Left lung (tissue), 10 donors: ENCODE measurements around the gene SCMH1. TPM values are rescaled to one million over a fixed set of nuclear protein-coding genes. Genes with fewer than 3 reads are reported as not detected.

Experiments
- ATAC-seq: fragments of 200-7000 bp; cut with Tn5 transposase; one replicate; pipeline ENCODE4 v1.9.1; 2020; ENCODE audit warnings: moderate library complexity
- DNase-seq, 4 donors: peaks; one replicate each; pipeline ENCODE4 v3.0.0-alpha.2; 2013 to 2020
- H3K27ac ChIP-seq, 2 donors: fragments of 200-600 bp; sonication (generic) in 1 of 2; one replicate each; pipeline versions ENCODE4 v1.5.0 to v1.8.0; 2020 to 2021
- H3K27me3 ChIP-seq, 2 donors: fragments of 200-600 bp; sonication (generic) in 1 of 2; one replicate each; pipeline versions ENCODE4 v1.5.0 to v1.8.0; 2020 to 2021
- H3K36me3 ChIP-seq, 2 donors: fragments of 200-600 bp; sonication (generic) in 1 of 2; one replicate each; pipeline versions ENCODE4 v1.5.0 to v1.8.0; 2020 to 2021
- H3K4me1 ChIP-seq, 2 donors: fragments of 200-600 bp; one replicate each; pipeline ENCODE4 v1.8.0; 2021
- H3K4me3 ChIP-seq, 2 donors: fragments of 200-600 bp; sonication (generic) in 1 of 2; one replicate each; pipeline versions ENCODE4 v1.5.0 to v1.8.0; 2020 to 2021; ENCODE audit warnings: mild to moderate bottlenecking in 1 of 2
- H3K9me3 ChIP-seq, 2 donors: fragments of 200-600 bp; sonication (generic) in 1 of 2; one replicate each; pipeline versions ENCODE4 v1.5.0 to v1.8.0; 2020 to 2021
- intact Hi-C, 2 donors: fragments of 100-400 bp; cut with DNase I; formaldehyde crosslinking; loops; one replicate each; pipeline versions ENCODE4 v1.11.2 to v1.14.2; 2022
- polyA plus RNA-seq, 6 donors: library from polyadenylated mRNA; unstranded; fragments of 120-200 nt; gene quantifications; one replicate each; pipeline ENCODE4 v1.2.1, GENCODE V29; 2013; ENCODE audit not compliant: insufficient read length in 6 of 6
- total RNA-seq, 2 donors: library from RNA; stranded (reverse); fragmentation: NEBNext Ultra II Directional; extraction: Animal tissue kit (Norgen Biotek cat#: 25700); gene quantifications; one replicate each; pipeline ENCODE4 v1.2.1, GENCODE V29; 2021
- TF ChIP-seq, protein P1 (sequence below), 2 donors: fragments of 200-600 bp; sonication (generic) in 1 of 2; IDR thresholded peaks; one replicate each; pipeline versions ENCODE4 v1.5.0 to v1.8.0; 2021; ENCODE audit warnings: antibody characterized with exemption in 2 of 2
- donor health status: DM: no; HTN: yes; CAD: no.
- donor health status: DM: no; HTN: no; CAD: no.

SCMH1 gene
- total and polyA plus RNA-seq, 8 donors = 27.8 to 56.1 (median 44.3) TPM

DNA sequence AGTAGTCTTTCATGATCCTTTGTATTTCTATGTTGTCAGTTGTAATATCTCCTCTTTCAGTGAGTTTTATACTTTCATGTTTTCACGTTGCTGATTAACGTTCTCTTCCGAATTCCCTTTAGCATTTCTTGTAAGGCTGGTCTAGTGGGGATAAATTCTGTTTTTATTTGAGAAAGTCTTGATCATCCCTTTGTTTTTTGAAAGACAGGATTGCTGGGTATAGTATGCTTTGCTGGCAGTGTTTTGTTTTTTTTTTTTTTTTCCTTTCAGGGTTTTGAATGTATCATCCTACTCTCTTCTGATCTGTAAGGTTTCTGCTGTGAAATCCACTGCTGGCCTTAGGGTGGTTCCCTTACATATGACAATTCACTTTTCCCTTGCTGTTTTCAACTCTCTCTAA, 74.4 kb downstream of the SCMH1 start:
- no peak for ATAC-seq
- H3K27me3 ChIP-seq = no peaks in the 10 kb centered on the region
- H3K4me3 ChIP-seq = no peak overlapping the region
- peaks cover 0 to 19% of the 10 kb centered on the region in 2 donors for H3K9me3 ChIP-seq
- no peaks in the 10 kb centered on the region for H3K4me1 ChIP-seq
- no peak overlapping the region for H3K27ac ChIP-seq
- intact Hi-C loops = no loop called here
- peaks cover 0 to 7% of the 10 kb centered on the region in 2 donors for H3K36me3 ChIP-seq
- DNase-seq = no peak
- TF ChIP-seq, protein P1, sequence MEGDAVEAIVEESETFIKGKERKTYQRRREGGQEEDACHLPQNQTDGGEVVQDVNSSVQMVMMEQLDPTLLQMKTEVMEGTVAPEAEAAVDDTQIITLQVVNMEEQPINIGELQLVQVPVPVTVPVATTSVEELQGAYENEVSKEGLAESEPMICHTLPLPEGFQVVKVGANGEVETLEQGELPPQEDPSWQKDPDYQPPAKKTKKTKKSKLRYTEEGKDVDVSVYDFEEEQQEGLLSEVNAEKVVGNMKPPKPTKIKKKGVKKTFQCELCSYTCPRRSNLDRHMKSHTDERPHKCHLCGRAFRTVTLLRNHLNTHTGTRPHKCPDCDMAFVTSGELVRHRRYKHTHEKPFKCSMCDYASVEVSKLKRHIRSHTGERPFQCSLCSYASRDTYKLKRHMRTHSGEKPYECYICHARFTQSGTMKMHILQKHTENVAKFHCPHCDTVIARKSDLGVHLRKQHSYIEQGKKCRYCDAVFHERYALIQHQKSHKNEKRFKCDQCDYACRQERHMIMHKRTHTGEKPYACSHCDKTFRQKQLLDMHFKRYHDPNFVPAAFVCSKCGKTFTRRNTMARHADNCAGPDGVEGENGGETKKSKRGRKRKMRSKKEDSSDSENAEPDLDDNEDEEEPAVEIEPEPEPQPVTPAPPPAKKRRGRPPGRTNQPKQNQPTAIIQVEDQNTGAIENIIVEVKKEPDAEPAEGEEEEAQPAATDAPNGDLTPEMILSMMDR (IDR thresholded peaks at IDR 0.05) = no peak

DNA sequence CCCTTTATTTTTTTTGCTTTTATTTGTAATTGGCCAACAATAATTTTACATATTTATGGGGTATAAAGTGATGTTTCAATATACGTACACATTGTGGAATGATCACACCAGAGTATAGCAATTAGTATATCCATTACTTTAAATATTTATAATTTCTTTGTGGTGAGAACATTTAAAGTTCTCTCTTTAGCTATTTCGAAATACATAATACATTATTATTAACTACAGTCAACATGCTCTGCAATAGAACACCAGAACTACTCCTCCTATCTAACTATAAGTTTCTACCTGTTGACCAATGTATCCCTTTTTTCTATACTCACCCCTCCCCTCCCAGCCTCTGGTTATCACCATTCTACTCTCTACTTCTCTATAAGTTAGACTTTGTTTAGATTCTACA, 77.4 kb downstream of the SCMH1 start:
- H3K4me1 ChIP-seq = no peaks in the 10 kb centered on the region
- peaks cover 0 to 19% of the 10 kb centered on the region in 2 donors for H3K9me3 ChIP-seq
- intact Hi-C loops = no loop called here
- TF ChIP-seq, protein P1 (IDR thresholded peaks at IDR 0.05) = no peak
- H3K27ac ChIP-seq = no peak overlapping the region
- ATAC-seq (no peak), DNase-seq (no peak)
- no peak overlapping the region for H3K4me3 ChIP-seq
- H3K27me3 ChIP-seq = no peaks in the 10 kb centered on the region
- peaks cover 0 to 17% of the 10 kb centered on the region in 2 donors for H3K36me3 ChIP-seq

DNA sequence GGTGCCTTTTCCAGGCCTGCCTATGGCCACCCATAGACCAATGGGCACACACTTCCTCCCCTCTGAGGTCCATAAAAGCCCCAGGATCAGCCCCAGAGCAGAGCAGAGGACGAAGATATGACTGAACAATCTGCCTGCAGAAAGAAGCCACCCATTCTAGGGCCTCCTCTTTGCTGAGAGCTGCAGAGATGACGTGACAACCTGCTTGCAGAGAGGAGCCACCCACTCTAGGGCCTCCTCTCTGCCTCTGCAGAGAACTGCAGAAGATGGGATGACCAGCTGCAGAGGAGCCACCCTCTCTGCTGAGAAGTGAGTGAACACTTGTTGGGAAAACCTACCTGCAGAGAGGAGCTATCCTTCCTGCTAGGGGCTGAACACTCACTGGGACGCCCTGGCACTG, 79.7 kb downstream of the SCMH1 start:
- Histone ChIP-seq H3K36me3 (peaks cover 0 to 17% of the 10 kb centered on the region in 2 donors), H3K27ac (no peak overlapping the region), H3K4me1 (no peaks in the 10 kb centered on the region), H3K27me3 (no peaks in the 10 kb centered on the region), H3K9me3 (peaks cover 0 to 6% of the 10 kb centered on the region in 2 donors), H3K4me3 (no peak overlapping the region)
- ATAC-seq = no peak
- TF ChIP-seq, protein P1 (IDR thresholded peaks at IDR 0.05) = no peak
- DNase-seq = no peak
- intact Hi-C loops = no loop called here

DNA sequence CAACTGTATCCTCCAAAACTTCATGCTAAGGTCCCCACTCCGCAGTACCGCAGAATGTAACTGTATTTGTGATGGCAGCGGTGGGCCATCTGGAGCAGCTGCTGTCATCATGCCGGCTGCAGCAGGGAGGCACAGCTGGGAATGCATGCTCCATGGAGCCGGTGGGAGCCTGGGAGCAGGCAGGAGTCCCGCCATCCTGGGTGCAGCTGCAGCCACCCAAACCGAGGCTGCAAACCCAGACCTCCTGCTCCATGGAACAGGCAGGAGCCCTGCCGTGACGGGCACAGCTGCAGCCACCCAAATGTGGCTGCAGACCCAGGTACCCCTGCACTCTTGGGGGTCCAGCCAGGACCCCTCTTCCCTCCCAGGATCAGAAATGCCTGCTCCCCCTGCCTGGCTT, 80.3 kb downstream of the SCMH1 start:
- Histone ChIP-seq H3K27ac (no peak overlapping the region), H3K27me3 (no peaks in the 10 kb centered on the region), H3K9me3 (peaks cover 0 to 3% of the 10 kb centered on the region in 2 donors), H3K36me3 (peaks cover 0 to 17% of the 10 kb centered on the region in 2 donors), H3K4me1 (no peaks in the 10 kb centered on the region), H3K4me3 (no peak overlapping the region)
- TF ChIP-seq, protein P1 (IDR thresholded peaks at IDR 0.05) = no peak
- intact Hi-C loops = no loop called here
- ATAC-seq = no peak
- peak in 1 of 4 donors; percentile 57 for DNase-seq

DNA sequence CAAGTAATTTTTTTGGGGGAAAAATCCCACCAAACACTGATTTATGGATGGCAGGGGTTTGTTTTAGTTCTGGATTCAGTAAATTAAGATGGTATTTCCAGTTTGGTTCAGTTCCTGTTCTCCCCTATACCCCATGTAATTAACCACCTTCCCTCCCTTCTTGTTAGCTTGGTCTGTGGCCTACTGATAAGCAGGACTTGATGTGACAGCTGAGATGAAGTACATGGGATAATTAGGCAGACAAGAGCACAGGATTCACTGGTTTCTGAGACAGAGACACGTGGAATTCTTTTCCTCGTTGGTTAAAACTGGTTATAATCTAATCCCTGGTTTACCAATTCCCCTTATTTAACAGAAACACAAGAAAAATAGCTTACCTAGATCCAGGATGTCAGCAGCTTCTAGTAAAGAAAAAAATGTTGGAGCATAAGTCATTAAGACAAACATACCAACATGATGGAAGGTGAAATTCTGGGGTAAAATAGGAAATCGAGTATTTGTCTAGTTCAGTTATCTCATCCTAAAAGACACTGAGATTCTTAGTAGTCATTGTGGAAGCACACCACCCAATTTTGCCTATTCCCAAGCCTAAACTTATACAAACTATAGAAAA, 81.5 kb downstream of the SCMH1 start:
- Histone ChIP-seq H3K27ac (no peak overlapping the region), H3K27me3 (no peaks in the 10 kb centered on the region), H3K36me3 (peaks cover 0 to 17% of the 10 kb centered on the region in 2 donors), H3K4me1 (no peaks in the 10 kb centered on the region), H3K9me3 (no peaks in the 10 kb centered on the region), H3K4me3 (no peak overlapping the region)
- no peak for ATAC-seq
- DNase-seq = no peak
- TF ChIP-seq, protein P1 (IDR thresholded peaks at IDR 0.05) = no peak
- intact Hi-C loops = no loop called here
